ENCODE data around the gene MBD3L2.
"Not testable (repeated sequence)": the region's sequence is repeated elsewhere in the genome, so short reads cannot be mapped to it uniquely, and the experiment has no call there.

MBD3L2 gene

GRCh38 chr19:7063339-7063738, 14.2 kb downstream of the MBD3L2 start:
- DNase-seq (ENCODE audit: low read depth) = no peak

- no peak for DNase-seq (ENCODE audit: low read depth)
Measured at GRCh38 chr19:7063764-7064418, 14.8 kb downstream of the MBD3L2 start.

- not testable (repeated sequence) for DNase-seq (ENCODE audit: low read depth)
Measured at GRCh38 chr19:7067122-7067521, 18.0 kb downstream of the MBD3L2 start.

- DNase-seq (ENCODE audit: low read depth) = peak; percentile 47
Measured at GRCh38 chr19:7067716-7068115, 18.6 kb downstream of the MBD3L2 start.

- no peak for DNase-seq (ENCODE audit: low read depth)
Measured at GRCh38 chr19:7068599-7068998, 19.5 kb downstream of the MBD3L2 start.

- peak; percentile 84 for DNase-seq (ENCODE audit: low read depth)
Measured at GRCh38 chr19:7069042-7069903, 20.2 kb downstream of the MBD3L2 start, which contains the start of gene ZNF557. Gene ZNF557 (plus strand): TSS chr19:7069703. CDS start chr19:7075075, 5,372 bp downstream.

- no peak for DNase-seq (ENCODE audit: low read depth)
Measured at GRCh38 chr19:7069904-7070226, 20.7 kb downstream of the MBD3L2 start.

GRCh38 chr19:7072541-7072940, 23.4 kb downstream of the MBD3L2 start:
- no peak for DNase-seq (ENCODE audit: low read depth)

- DNase-seq (ENCODE audit: low read depth) = no peak
Measured at GRCh38 chr19:7074705-7075282, 25.7 kb downstream of the MBD3L2 start.

- no peak for DNase-seq (ENCODE audit: low read depth)
Measured at GRCh38 chr19:7076151-7076550, 27.0 kb downstream of the MBD3L2 start.

- no peak for DNase-seq (ENCODE audit: low read depth)
Measured at GRCh38 chr19:7078008-7078407, 28.9 kb downstream of the MBD3L2 start.

- DNase-seq (ENCODE audit: low read depth) = no peak
Measured at GRCh38 chr19:7083076-7083956, 34.2 kb downstream of the MBD3L2 start.

GRCh38 chr19:7088999-7089398, 39.9 kb downstream of the MBD3L2 start:
- DNase-seq (ENCODE audit: low read depth) = no peak

- DNase-seq (ENCODE audit: low read depth) = no peak
Measured at GRCh38 chr19:7098096-7098495, 49.0 kb downstream of the MBD3L2 start.

GRCh38 chr19:7098701-7099596, 49.8 kb downstream of the MBD3L2 start:
- peak; percentile 83 for DNase-seq (ENCODE audit: low read depth)

- no peak for DNase-seq (ENCODE audit: low read depth)
Measured at GRCh38 chr19:7099597-7099921, 50.4 kb downstream of the MBD3L2 start.

Data from HS-27A (cell line).